SK-N-MC (cell line): Measurements from ENCODE around the gene NFATC2.

Experiments
- EZH2 ChIP-seq: fragments of 200-600 bp; sonication (generic); IDR thresholded peaks from one replicate; pipeline ENCODE4 v1.6.1; 2017; ENCODE audit warnings: antibody characterized with exemption
- FOXP2 ChIP-seq: optimal IDR thresholded peaks from 2 replicates; pipeline ENCODE3; 2011; ENCODE audit warnings: mild to moderate bottlenecking, moderate library complexity; ENCODE audit not compliant: insufficient read depth; ENCODE audit errors: extremely low read length, control extremely low read depth
- POLR2AphosphoS5 ChIP-seq: IDR thresholded peaks from 2 replicates; pipeline ENCODE4 v1.6.1; 2012; ENCODE audit warnings: mild to moderate bottlenecking, low read depth, low read length, borderline replicate concordance

DNA sequence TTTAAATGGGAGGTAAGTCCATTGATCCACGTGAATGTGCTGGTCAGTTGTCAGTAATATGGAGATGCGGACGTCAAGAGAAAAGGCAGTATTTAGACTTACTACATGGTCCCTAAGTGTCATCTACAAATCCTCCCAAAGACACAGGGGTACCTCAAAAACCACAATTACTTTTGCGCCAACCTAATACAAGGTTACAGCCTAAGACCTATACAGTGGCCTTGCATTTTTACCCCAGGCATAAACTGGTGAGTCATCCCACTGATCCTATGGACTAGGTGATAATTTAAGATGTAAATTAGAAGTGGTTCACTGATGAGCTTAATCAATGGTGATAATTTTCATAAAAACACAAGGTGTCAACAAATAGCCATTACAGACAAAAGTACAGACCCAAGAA lies 141.0 kb downstream of the NFATC2 start:
- TF ChIP-seq EZH2 (no peak), POLR2AphosphoS5 (no peak), FOXP2 (no peak)
